ENCODE results near the gene HDAC5.

- TF ChIP-seq CTCF (IDR thresholded peaks at IDR 0.05; ENCODE audit: borderline replicate concordance, extremely low read depth, low read length, poor library complexity, severe bottlenecking) (no peak), EZH2 (IDR thresholded peaks at IDR 0.05; ENCODE audit: borderline replicate concordance, low read depth, low read length, severe bottlenecking) (no peak)
Measured at GRCh38 chr17:44075598-44076293, 47.7 kb downstream of the HDAC5 start.

All from DND-41 (cell line).